ENCODE data around the gene CSTA.
"Not testable (repeated sequence)": the region's sequence is repeated elsewhere in the genome, so short reads cannot be mapped to it uniquely, and the experiment has no call there.

Gene CSTA

GRCh38 chr3:122322095-122323075 lies 2.7 kb upstream of the CSTA start:
- DNase-seq, result no peak

GRCh38 chr3:122325769-122326168 lies 721 bp downstream of the CSTA start:
- DNase-seq, result no peak

GRCh38 chr3:122331886-122332285 lies 6.8 kb downstream of the CSTA start:
- no peak for DNase-seq

GRCh38 chr3:122332551-122332950 lies 7.5 kb downstream of the CSTA start:
- DNase-seq, result no peak

GRCh38 chr3:122342803-122343202 lies 17.8 kb downstream of the CSTA start:
- DNase-seq, result no peak

- no peak for DNase-seq
Measured at GRCh38 chr3:122343654-122344053, 18.6 kb downstream of the CSTA start.

GRCh38 chr3:122349171-122349570 lies 24.1 kb downstream of the CSTA start:
- no peak for DNase-seq

- no peak for DNase-seq
Measured at GRCh38 chr3:122350814-122351418, 25.9 kb downstream of the CSTA start.

GRCh38 chr3:122351612-122352011 lies 26.6 kb downstream of the CSTA start:
- DNase-seq, result no peak

- no peak for DNase-seq
Measured at GRCh38 chr3:122353215-122353614, 28.2 kb downstream of the CSTA start.

GRCh38 chr3:122353893-122354401 lies 28.9 kb downstream of the CSTA start:
- DNase-seq, result no peak

- no peak for DNase-seq
Measured at GRCh38 chr3:122355612-122356011, 30.6 kb downstream of the CSTA start.

GRCh38 chr3:122356402-122356801 lies 31.4 kb downstream of the CSTA start:
- DNase-seq, result peak; percentile 11

GRCh38 chr3:122357828-122358702 lies 33.0 kb downstream of the CSTA start:
- DNase-seq, result no peak

- no peak for DNase-seq
Measured at GRCh38 chr3:122358703-122359032, 33.6 kb downstream of the CSTA start.

- no peak for DNase-seq
Measured at GRCh38 chr3:122362026-122362425, 37.0 kb downstream of the CSTA start.

- no peak for DNase-seq
Measured at GRCh38 chr3:122364490-122364889, 39.4 kb downstream of the CSTA start.

- DNase-seq, result no peak
Measured at GRCh38 chr3:122365073-122365472, 40.0 kb downstream of the CSTA start.

GRCh38 chr3:122365582-122366378 lies 40.7 kb downstream of the CSTA start:
- not testable (repeated sequence) for DNase-seq

GRCh38 chr3:122366379-122366749 lies 41.3 kb downstream of the CSTA start:
- DNase-seq, result no peak

GRCh38 chr3:122374034-122374433 lies 49.0 kb downstream of the CSTA start:
- DNase-seq, result no peak

GRCh38 chr3:122377975-122378374 lies 52.9 kb downstream of the CSTA start:
- no peak for DNase-seq
